Measurements from ENCODE around the gene KLF6.

DNA sequence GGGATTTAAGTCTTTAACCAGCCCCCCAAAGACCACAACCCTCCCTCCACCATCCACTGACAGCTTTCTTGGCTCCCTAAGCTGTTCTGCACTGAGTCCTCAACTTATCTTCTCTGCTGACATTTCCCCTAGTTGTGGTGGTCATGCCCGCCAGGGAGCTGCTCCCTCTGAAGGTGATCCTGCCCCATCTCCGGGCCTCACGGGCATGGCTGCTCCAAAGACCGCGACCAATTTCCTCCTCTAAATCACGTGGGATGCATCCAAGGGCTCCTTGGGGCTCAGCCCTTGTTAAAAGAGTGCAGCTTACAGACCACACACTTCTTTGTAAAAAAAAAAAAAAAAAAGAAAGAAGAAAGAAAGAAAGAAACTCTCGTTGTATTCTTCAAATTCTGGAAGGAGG, 27.1 kb upstream of the KLF6 start:
- no peak for TF ChIP-seq EZH2 (IDR thresholded peaks at IDR 0.05; ENCODE audit: low read depth)
- no peak for TF ChIP-seq CTCF (conservative IDR thresholded peaks at IDR 0.05)
